ENCODE measurements around the gene MAPK6.
A peak's percentile ranks its signal among the peaks of the same experiment; 100 is the strongest.
"Not testable (repeated sequence)": the region's sequence is repeated elsewhere in the genome, so short reads cannot be mapped to it uniquely, and the experiment has no call there.

MAPK6 gene

DNA sequence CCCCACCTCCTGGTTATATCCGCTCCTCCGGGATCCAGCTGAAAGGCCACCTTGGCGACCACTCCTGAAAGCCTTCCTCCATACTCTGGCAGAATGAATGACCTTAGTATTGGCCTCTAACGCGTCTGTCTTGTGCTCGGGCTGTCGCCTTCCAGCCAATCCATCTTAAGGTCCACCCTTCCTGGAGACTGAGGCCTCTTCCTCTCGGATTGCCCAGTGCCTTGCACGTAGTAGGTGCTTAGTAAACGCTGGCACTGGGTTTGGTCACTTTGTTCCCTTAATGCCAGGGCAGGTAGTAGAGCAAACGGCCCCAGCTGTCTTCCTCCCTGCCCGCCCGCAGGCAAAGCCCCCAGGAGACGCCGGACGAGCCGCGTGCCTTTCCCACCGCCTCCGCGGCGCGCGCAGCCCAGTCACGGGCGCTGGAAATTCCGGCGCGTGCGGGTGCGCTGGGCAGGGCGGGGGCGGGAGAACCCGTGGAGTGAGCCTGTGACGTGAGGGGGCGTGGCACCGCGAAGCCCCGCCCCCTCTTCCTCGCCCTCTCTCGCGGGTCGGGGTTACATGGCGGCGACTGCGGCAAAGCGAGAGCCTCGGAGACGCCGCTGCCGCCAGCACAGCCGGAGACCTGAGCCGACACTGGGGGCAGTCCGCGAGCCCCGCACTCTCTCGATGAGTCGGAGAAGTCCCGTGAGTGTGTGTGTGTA, at the start of gene MAPK6:
Gene MAPK6, plus strand, starts transcription at position 527 of the 701 bp plus-strand sequence. CDS start 27,242 bp downstream, outside the sequence.
- DNase-seq, result peak; percentile 97

DNA sequence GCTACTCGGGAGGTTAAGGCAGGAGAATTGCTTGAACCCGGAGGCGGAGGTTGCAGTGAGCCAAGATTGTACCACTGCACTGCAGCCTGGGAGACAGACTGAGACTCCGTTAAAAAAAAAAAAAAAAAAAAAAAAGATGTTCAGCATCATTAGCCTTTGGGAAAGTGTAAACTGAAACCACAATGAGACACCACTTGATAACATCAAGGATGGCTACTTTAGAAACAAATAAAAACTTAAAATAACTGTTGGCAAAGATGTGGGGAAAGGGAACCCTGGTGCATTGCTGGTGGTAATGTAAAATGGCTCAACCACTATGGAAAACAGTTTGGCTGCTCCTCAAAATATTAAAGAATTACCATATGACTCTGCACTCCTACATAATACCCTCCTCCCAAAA, 49.3 kb upstream of the MAPK6 start:
- DNase-seq, result no peak

GRCh38 chr15:51970132-51970817, 48.7 kb upstream of the MAPK6 start:
- no peak for DNase-seq

- DNase-seq, result no peak
Measured at GRCh38 chr15:51971032-51971374, 48.0 kb upstream of the MAPK6 start.

DNA sequence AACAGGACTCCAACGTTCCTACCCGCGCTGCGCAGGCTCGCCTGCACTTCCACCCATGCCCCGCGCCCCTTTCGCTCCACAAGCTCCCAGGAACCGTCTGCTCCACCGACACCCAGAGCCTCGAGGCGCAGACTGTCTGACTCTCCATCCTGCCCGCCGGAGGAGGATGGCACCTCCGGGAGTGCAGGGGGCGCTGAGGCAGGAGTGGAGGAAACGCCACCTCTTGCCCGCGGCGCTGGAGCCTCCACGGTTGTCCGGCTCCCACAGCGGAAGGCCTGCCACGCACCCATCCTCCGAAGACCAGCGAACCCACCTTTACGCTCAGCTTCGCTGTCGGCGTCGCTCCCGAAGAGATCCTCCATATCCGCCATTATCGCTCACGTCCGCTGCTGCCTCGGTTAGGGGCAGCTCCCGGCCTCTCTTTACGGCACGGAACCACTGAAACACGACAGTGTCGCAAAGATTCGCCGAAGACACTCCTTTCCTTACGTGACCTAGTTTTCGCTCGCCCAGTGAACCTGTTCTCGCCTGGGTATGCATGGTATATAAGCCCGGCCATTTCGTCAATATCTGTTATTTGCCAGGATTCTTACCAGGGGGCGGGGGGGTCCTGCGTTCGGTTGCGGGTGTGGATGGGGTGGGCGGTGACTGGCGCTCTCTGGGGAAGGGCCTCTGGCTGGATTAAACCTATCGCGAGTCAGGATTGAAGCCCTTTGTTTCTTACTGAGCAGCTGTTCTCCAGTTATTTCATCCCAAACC, 47.5 kb upstream of the MAPK6 start, which contains the start of gene LEO1:
Gene LEO1, minus strand, starts transcription at position 404 of the 759 bp plus-strand sequence. Its CDS starts 33 bp downstream, at position 371.
- DNase-seq, result peak; percentile 90

DNA sequence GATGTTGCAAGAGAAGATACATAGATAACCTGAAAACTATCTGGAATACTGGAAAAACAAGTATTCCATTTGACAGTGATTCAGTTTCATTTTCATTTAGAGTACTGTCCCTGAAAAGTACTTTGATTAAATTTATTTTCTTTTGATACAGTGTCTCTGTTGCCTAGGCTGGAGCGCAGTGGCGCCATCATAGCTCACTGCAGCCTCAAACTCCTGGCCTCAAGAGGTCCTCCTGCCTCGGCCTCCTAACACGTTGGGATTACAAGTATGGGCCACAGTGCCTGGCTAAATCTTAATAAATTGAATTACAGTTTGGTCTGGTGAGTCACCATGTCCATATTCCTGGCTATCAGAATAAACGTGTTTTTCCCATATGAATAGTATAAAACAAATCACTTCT, 45.8 kb upstream of the MAPK6 start:
- DNase-seq, result no peak

DNA sequence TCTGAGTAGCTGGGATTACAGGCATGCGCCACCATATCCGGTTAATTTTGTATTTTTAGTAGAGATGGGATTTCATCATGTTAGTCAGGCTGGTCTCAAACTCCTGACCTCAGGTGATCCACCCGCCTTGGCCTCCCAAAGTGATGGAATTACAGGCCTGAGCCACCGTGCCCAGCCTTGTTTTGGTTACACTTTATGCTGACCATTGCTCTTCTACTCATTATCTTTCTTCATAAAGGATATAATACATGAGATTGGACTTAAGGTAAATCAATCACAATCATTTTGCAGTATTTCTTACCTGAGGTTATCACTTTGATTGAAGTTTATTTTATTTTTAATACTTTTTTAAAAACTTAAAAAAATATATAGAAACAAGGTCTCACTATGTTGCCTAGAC, 45.2 kb upstream of the MAPK6 start:
- no peak for DNase-seq

DNA sequence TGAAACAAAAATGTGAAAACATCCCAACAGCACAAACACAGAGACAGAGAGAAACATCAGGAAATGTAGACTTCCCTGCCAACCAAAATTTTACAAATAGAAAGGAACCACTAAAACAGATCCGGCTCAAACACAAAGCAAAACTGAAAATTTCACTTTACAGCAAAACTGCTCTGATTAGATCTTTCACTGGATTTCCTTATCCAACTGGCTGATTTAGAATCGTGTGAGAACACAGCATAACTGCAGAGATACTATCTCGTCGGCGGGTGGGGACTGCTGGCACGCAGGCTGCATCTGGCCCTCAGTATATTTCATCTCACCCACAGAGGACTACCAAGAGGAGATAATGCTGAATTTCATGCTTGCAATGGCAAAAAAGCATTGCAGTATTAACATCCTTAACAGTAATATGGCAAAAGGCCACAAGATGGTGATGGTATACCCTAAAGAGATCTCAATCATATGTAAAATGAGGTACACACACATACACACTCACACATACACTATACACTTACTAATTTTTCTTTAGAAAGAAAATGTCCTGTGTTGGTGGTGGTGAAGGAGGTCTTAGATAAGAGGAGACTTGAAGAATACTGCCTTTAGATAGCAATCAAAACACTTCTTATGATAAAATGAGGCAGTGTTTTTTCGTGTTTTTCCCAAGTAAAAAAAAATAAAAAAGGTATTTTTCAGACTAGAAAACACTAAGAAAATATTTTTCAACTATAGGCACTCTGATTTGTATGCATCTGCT, 36.8 kb upstream of the MAPK6 start:
- DNase-seq, result peak; percentile 72

DNA sequence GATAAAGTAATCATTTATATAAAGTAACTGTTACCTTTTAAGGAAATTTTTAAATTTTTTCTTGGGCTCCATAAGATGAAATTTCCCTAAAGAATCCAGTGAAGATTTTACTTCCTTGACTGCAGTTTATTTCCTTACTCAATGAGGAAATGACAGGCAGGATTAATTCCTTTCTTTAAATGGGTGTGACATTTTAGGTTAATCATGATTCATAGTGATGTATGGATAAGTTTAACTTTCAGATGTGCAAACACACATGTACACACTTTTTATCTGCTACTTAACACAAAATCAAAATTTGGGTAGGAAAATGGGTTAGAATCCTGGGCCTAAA, 36.3 kb upstream of the MAPK6 start:
- DNase-seq, result no peak

- DNase-seq, result no peak
Measured at GRCh38 chr15:51991141-51991540, 27.9 kb upstream of the MAPK6 start.

DNA sequence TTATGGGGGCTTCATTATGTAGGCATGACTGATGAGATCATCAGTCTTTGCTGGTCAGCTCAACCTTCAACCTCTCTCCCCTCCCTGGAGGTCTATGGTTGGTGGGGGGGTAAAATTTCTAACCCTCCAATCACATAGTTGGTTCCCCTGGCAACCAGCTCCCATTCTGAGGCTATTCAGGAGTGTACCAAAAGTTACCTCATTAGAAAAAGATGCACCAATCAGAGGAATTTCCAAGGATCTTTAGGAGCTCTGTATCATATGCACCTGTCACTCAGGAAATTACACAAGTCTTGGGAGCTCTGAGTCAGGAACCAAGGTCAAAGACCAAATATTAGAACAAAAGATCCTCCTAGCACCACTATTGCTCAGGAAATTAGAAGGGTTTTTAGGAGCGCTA, 26.1 kb upstream of the MAPK6 start:
- no peak for DNase-seq

- DNase-seq, result no peak
Measured at GRCh38 chr15:52002351-52002750, 16.7 kb upstream of the MAPK6 start.

GRCh38 chr15:52003089-52003488, 15.9 kb upstream of the MAPK6 start:
- DNase-seq, result not testable (repeated sequence)

- no peak for DNase-seq
Measured at GRCh38 chr15:52003710-52004109, 15.3 kb upstream of the MAPK6 start.

DNA sequence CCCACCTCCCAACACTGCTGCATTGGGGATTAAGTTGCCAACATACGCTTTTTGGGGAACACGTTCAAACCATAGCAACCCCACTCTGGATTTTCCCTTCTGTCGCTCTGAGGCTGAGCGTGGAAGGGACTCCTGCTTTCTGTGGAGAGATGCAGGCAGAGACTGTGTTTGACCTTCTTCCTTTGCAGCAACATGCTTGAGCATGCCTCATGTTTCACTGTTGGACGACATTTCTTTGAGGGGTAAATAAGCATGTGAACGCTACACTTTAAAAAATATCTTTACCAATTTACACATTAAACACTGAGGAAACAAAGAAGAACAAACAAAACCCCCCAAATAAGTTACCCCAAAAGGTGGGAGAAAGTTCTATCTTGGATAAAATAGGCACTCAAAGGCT, 14.2 kb upstream of the MAPK6 start:
- no peak for DNase-seq

GRCh38 chr15:52005748-52006701, 13.0 kb upstream of the MAPK6 start:
- DNase-seq, result no peak

DNA sequence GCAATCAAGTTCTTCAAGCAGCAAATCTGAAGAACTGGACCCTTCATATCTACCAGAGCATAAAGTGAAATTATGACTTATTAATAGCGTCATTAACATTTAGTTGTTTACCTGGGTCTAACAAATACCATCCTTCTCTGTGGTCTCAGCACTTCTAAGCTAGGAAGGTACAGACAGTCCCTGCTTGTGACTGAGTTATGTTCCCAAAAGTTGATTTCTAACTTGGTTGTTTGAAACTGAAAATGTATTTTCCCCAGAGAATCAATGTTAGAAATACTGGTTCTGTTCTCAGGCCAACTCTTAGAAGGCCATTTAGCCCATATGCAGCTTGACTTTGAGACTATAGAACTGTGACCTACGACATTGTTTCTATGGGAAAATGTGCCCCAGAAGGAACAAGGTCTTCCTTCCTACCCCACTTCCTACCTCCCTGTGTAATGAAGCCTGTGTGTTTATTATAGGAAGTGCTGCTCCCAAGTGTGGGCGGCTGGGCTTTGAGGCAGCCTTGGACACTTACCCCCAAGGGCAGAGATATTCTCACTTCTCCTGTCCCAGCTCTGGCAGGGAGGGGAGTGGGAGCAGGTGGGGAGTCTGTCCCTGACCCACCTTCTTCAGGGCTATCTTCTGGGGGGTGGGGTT, 12.2 kb upstream of the MAPK6 start:
- DNase-seq, result no peak

GRCh38 chr15:52008359-52008697, 10.7 kb upstream of the MAPK6 start:
- no peak for DNase-seq

- no peak for DNase-seq
Measured at GRCh38 chr15:52008698-52009434, 10.2 kb upstream of the MAPK6 start.

DNA sequence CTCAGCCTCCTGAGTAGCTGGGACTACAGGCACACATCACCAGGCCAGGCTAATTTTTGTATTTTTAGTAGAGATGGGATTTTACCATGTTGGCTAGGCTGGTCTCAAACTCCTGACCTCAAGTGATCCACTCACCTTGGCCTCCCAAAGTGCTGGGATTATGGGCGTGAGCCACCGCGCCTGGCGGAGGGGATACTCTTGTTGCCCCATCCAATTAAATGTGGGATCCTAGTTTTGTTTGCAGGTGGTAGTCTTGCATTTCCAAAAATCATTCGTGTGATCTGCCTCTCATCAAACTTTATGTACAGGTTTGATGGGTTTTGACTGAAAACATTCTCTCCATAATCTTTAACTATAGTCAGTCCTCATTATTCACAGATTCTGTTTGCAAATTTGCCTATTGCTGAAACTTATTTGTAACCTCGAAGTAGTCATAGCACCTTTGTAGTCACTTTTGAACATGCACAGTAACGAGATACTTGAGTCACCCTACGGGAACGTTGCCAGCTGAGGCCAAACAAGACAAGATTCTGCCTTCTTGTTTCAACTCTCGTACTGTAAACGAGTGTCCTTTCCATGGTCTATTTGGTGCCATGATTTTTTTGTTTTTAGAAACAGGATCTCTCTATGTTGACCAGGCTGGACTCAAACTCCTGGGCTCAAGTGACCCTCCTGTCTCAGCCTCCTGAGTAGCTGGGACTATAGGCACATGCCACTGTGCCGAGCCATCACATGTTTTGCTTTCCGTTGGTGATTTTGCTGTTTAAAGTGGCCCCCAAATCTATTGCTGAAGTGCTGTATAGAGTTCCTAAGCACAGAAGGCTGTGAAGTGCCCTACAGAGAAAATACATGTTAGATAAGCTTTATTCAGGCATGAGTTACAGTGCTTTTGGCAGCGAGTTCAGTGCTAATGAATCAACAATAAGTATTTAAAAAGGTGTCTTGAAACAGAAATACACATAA, 8.1 kb upstream of the MAPK6 start:
- DNase-seq, result no peak
